Endothelial cell of umbilical vein (primary cell): ENCODE results near the gene TSPAN9. TPM values are rescaled to one million over a fixed set of nuclear protein-coding genes. Genes with fewer than 3 reads are reported as not detected.

Experiments used
- BruUV-seq: library from RNA; stranded (reverse); fragments of 400-500 nt; replicated peaks from 2 replicates; lab custom pipeline; 2021; lab: Mats Ljungman, UMichigan
- CTCF ChIA-PET: fragments of 300-600, 350-600 bp; sonication (Branson Sonifier 250); formaldehyde crosslinking; loops from one replicate; lab custom pipeline; 2021; ENCODE audit warnings: antibody characterized with exemption, inconsistent platforms; lab: Charles Lee
- POLR2A ChIA-PET: fragments of 300-600, 350-600 bp; sonication (Branson Sonifier 250); formaldehyde crosslinking; loops from one replicate; lab custom pipeline; 2021; ENCODE audit warnings: antibody characterized with exemption, inconsistent platforms; lab: Charles Lee
- DNase-seq: peaks from one replicate; pipeline ENCODE4 v3.0.0-alpha.2; 2011; ENCODE audit warnings: low read depth, low spot score
- FAIRE-seq: peaks from 2 replicates; lab custom pipeline; 2011; peaks lifted over from hg19 to GRCh38; lab: Jason Lieb, UNC
- H2AFZ ChIP-seq: 2 replicates; pipeline ENCODE4 v1.6.0; 2012; ENCODE audit warnings: low read depth, low read length, control low read depth, inconsistent platforms
- H3K27ac ChIP-seq: 2 replicates; pipeline ENCODE4 v1.5.1; 2011; ENCODE audit warnings: low read depth, mild to moderate bottlenecking, control low read depth, low read length, moderate library complexity; ENCODE audit not compliant: insufficient read depth
- H3K27me3 ChIP-seq, 2 experiments: 2 replicates each; pipeline versions ENCODE4 v1.6.0 to v1.6.1; 2011; ENCODE audit warnings: low read length in 2 of 2, mixed read lengths in 1 of 2; ENCODE audit not compliant: control insufficient read depth in 2 of 2, insufficient read depth in 2 of 2
- H3K36me3 ChIP-seq, 2 experiments: 2 replicates in 1 of 2; 3 replicates in 1 of 2; pipeline ENCODE4 v1.5.1; 2011; ENCODE audit warnings: low read length in 2 of 2, mild to moderate bottlenecking in 1 of 2, moderate library complexity in 1 of 2; ENCODE audit not compliant: control insufficient read depth in 2 of 2, insufficient read depth in 2 of 2; ENCODE audit errors: extremely low read depth in 1 of 2
- H3K4me1 ChIP-seq: 3 replicates; pipeline ENCODE4 v1.5.1; 2011; ENCODE audit warnings: mild to moderate bottlenecking, low read length; ENCODE audit not compliant: control insufficient read depth, insufficient read depth; ENCODE audit errors: extremely low read depth
- H3K4me2 ChIP-seq: 2 replicates; pipeline ENCODE4 v1.6.1; 2011; ENCODE audit warnings: low read length, control low read depth, mixed read lengths; ENCODE audit not compliant: insufficient read depth
- H3K4me3 ChIP-seq, 3 experiments: fragments of 200-600 bp in 1 of 3; sonication (generic), shearing (Covaris generic) in 1 of 3; replicated peaks in 1 of 3; 2 replicates each; pipeline ENCODE4 v1.5.1; 2011 to 2016; ENCODE audit warnings: control low read depth in 3 of 3, low read length in 3 of 3, mild to moderate bottlenecking in 2 of 3, inconsistent platforms in 1 of 3, low read depth in 1 of 3, moderate library complexity in 1 of 3; ENCODE audit not compliant: insufficient read depth in 1 of 3
- H3K79me2 ChIP-seq: 2 replicates; pipeline ENCODE4 v1.6.0; 2012; ENCODE audit warnings: low read length, inconsistent platforms; ENCODE audit not compliant: control insufficient read depth, insufficient read depth
- H3K9ac ChIP-seq: replicated peaks from 2 replicates; pipeline ENCODE3; 2011; ENCODE audit warnings: low read length, control low read depth; ENCODE audit not compliant: insufficient read depth; ENCODE audit errors: extremely low read depth
- H3K9me1 ChIP-seq: replicated peaks from 3 replicates; pipeline ENCODE4 v1.6.0; 2011; ENCODE audit warnings: mild to moderate bottlenecking, low read length; ENCODE audit not compliant: control insufficient read depth, insufficient read depth; ENCODE audit errors: extremely low read depth
- H3K9me3 ChIP-seq: replicated peaks from 2 replicates; pipeline ENCODE4 v1.5.1; 2012; ENCODE audit warnings: low read length, inconsistent platforms; ENCODE audit not compliant: control insufficient read depth, insufficient read depth
- H4K20me1 ChIP-seq: replicated peaks from 2 replicates; pipeline ENCODE3; 2011; ENCODE audit warnings: mild to moderate bottlenecking, low read length; ENCODE audit not compliant: control insufficient read depth, insufficient read depth; ENCODE audit errors: extremely low read depth
- CTCF ChIP-seq, 2 donors: IDR thresholded peaks; 1 replicate in 1 of 2; 2 replicates in 1 of 2; pipeline ENCODE4 v1.5.1; 2011; ENCODE audit warnings: low read length in 2 of 2, mild to moderate bottlenecking in 2 of 2, moderate library complexity in 2 of 2, control low read depth in 1 of 2, inconsistent platforms in 1 of 2, low read depth in 1 of 2; ENCODE audit not compliant: insufficient read depth in 1 of 2; ENCODE audit errors: extremely low read depth in 1 of 2
- EZH2 ChIP-seq: IDR thresholded peaks from 2 replicates; pipeline ENCODE4 v1.6.1; 2012; ENCODE audit warnings: borderline replicate concordance, low read depth, mild to moderate bottlenecking, moderate library complexity, low read length, inconsistent platforms; ENCODE audit not compliant: severe bottlenecking
- FOS ChIP-seq: IDR thresholded peaks from 2 replicates; pipeline ENCODE4 v1.6.1; 2011; ENCODE audit warnings: mild to moderate bottlenecking, low read length, moderate library complexity, borderline replicate concordance; ENCODE audit not compliant: insufficient read depth
- GATA2 ChIP-seq: IDR thresholded peaks from 2 replicates; pipeline ENCODE4 v1.7.0; 2011; ENCODE audit warnings: low read depth, mild to moderate bottlenecking, moderate library complexity, mixed read lengths, low read length; ENCODE audit not compliant: insufficient read length, insufficient read depth
- JUN ChIP-seq: IDR thresholded peaks from 2 replicates; pipeline ENCODE4 v1.6.1; 2011; ENCODE audit warnings: borderline replicate concordance, low read depth; ENCODE audit not compliant: insufficient read length, insufficient read depth
- MAX ChIP-seq: IDR thresholded peaks from 2 replicates; pipeline ENCODE4 v1.6.1; 2011; ENCODE audit not compliant: insufficient read depth, insufficient read length
- MYC ChIP-seq: IDR thresholded peaks from one replicate; pipeline ENCODE4 v1.6.1; 2011; ENCODE audit warnings: mild to moderate bottlenecking, low read depth, low read length
- POLR2A ChIP-seq: IDR thresholded peaks from 2 replicates; pipeline ENCODE4 v1.6.1; 2012; ENCODE audit warnings: low read depth, mild to moderate bottlenecking, control low read depth, low read length
- POLR2AphosphoS5 ChIP-seq: IDR thresholded peaks from 2 replicates; pipeline ENCODE4 v1.6.1; 2012; ENCODE audit warnings: low read depth, mild to moderate bottlenecking, control low read depth, low read length, moderate library complexity; ENCODE audit not compliant: insufficient read depth
- dilution Hi-C: fragments of 300-500 bp; cut with MboI; formaldehyde crosslinking; loops from one replicate; pipeline ENCODE4 v1.15.0; 2019; ENCODE audit warnings: low sequenced_read_pairs; ENCODE audit not compliant: extremely low pct_ligation_motif_present
- intact Hi-C: fragments of 100-400 bp; cut with micrococcal nuclease; formaldehyde crosslinking; loops from one replicate; pipeline ENCODE4 v1.10.0; 2022
- polyA plus RNA-seq, 4 experiments: library from polyadenylated mRNA; depleted of rRNA in 3 of 4; stranded (reverse) in 3 of 4; unstranded in 1 of 4; fragments of >200 nt; gene quantifications; 2 replicates each; pipeline versions ENCODE4 v1.2.1 to v1.2.3, GENCODE V29; 2011 to 2012; ENCODE audit warnings: missing spikeins in 1 of 4
- total RNA-seq: library from RNA; stranded (reverse); gene quantifications from 2 replicates; pipeline ENCODE4 v1.2.3, GENCODE V29; 2021

TSPAN9 gene
- total and polyA plus RNA-seq, 2 donors (not counting 3 experiments of a cell fraction or from before 2014, with no cell fraction given) = 43.3 to 66.8 TPM

GRCh38 chr12:3114671-3115070 lies 37.5 kb downstream of the TSPAN9 start:
- Histone ChIP-seq H3K27me3 (no peaks in the 10 kb centered on the region), H3K36me3 (peaks cover 0 to 3% of the 10 kb centered on the region in 2 experiments), H3K4me1 (peaks cover 21% of the 10 kb centered on the region), H3K27ac (no peak overlapping the region), H3K4me2 (no peak overlapping the region), H3K79me2 (no peaks in the 10 kb centered on the region), H3K4me3 (no peak overlapping the region), H3K9me1 (no peaks in the 10 kb centered on the region), H3K9ac (no peak overlapping the region), H2AFZ (no peak overlapping the region), H4K20me1 (no peaks in the 10 kb centered on the region), H3K9me3 (no peaks in the 10 kb centered on the region)
- dilution Hi-C loops = no loop called here
- CTCF ChIA-PET = interaction anchor here (0.5 to 1.3 kb wide), 3 partner anchors 89 to 266 kb away, joined by 3 to 5 read pairs (median 3); no protein-coding TSS in a partner anchor
- TF ChIP-seq POLR2A (no peak), CTCF (IDR thresholded peaks at IDR 0.05; ENCODE audit: extremely low read depth in 1 of 2, insufficient read depth in 1 of 2, low read depth in 1 of 2, low read length in 2 of 2) (no peak), POLR2AphosphoS5 (no peak), JUN (no peak), MAX (no peak), GATA2 (no peak), MYC (no peak), FOS (no peak), EZH2 (no peak)
- FAIRE-seq (no peak), DNase-seq (no peak)
- POLR2A ChIA-PET = no interaction called here
- no TSS peak for BruUV-seq
- intact Hi-C loops = no loop called here
